ENCODE data around the gene PHLDB1. TPM values are rescaled to one million over a fixed set of nuclear protein-coding genes. Genes with fewer than 3 reads are reported as not detected.

PHLDB1 gene
- total RNA-seq, 1 experiment from 2014 or later: 36.2 TPM

DNA sequence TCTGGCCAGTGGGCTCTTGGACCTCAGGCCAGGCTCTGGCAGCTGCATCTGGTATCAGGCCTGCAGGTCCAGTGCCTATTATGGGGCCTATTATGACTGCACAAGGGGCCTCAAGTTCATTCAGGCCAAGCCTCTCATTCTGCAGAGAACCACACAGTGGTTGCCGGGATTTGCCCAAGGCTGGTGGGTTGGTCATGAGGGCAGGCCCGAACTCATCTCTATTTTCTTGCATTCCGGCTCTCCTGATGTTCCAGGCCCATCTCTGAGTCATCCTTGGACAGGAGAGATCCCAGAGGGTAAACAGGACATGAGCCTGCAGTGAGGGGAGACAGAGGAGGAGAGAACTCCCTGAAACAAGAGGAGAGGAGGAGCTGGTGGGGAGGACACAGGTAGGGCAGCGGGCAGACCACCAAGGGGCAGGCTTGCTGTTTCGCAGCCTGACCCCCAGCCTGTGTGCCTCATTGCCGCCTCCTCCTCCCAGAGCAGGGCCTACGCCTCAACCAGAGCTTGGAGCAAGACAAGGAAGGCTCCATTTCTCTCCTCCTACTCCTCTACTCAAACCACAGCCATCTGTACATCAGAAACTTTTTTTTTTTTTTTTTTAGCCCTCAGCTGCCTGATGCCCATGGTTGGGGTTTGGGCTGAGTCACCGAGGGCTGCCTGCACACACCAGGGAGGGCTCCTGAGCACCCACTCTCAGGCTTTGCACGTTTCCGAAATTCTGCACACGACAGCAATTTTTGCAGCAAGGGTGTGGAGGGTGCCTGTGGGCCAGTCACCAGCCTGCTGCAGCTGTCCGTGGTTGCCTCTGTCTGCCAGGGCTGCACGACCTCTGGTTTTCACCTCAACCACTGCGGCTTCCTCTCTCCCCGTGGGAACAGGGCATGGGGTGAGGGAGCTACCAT is 84.8 kb downstream of the PHLDB1 start:
- Histone ChIP-seq H2AFZ (ENCODE audit: low read depth, low read length, poor library complexity, severe bottlenecking) (no peak overlapping the region), H3K4me2 (ENCODE audit: low read length) (no peak overlapping the region; the same call in 1 of the 2 replicates), H3K79me2 (ENCODE audit: insufficient read depth, low read length) (no peaks in the 10 kb centered on the region), H3K9ac (ENCODE audit: low read length) (no peak overlapping the region), H3K27ac (ENCODE audit: low read depth, low read length) (no peak overlapping the region), H3K4me1 (ENCODE audit: control insufficient read depth in 1 of 2, insufficient read depth in 2 of 2, low read length in 2 of 2) (peaks cover 5 to 33% of the 10 kb centered on the region in 2 experiments; a peak in 3 of 4 replicates), H3K27me3 (ENCODE audit: insufficient read depth, low read length) (no peaks in the 10 kb centered on the region), H3K9me3 (ENCODE audit: control insufficient read depth in 1 of 2, insufficient read depth in 1 of 2, low read depth in 1 of 2, low read length in 2 of 2) (no peaks in the 10 kb centered on the region), H3K4me3 (replicated peaks in 1 of 2; ENCODE audit: low read depth in 1 of 2, low read length in 2 of 2) (no peak overlapping the region), H4K20me1 (ENCODE audit: insufficient read depth) (no peaks in the 10 kb centered on the region), H3K36me3 (ENCODE audit: control insufficient read depth in 1 of 2, insufficient read depth in 2 of 2, low read length in 2 of 2) (no peaks in the 10 kb centered on the region), H3K9me2 (ENCODE audit: insufficient read depth) (no peaks in the 10 kb centered on the region)
- DNase-seq (ENCODE audit: low read depth, low spot score) (no peak), ATAC-seq (no peak)
- ChIA-PET CTCF (no interaction called here), RAD21 (ENCODE audit: low non-redundant PET in 1 of 2, low total read pairs in 2 of 2, uncharacterized antibody in 2 of 2, unreplicated experiment in 2 of 2) (no interaction called here), POLR2A (no interaction called here)
- BruUV-seq (replicated peaks): no TSS peak
- intact Hi-C loops (cut with micrococcal nuclease): loop anchor here (10.0 kb wide), 1 partner anchor 537 kb away; the partner anchor contains the start of gene SCN4B
- TF ChIP-seq FOSL1 (IDR thresholded peaks at IDR 0.05; ENCODE audit: low read depth) (no peak), RAD21 (IDR thresholded peaks at IDR 0.05; ENCODE audit: low read depth) (no peak), EGR1 (IDR thresholded peaks at IDR 0.05; ENCODE audit: low read depth) (no peak), EZH2phosphoT487 (IDR thresholded peaks at IDR 0.05; ENCODE audit: borderline replicate concordance) (no peak), ELF1 (IDR thresholded peaks at IDR 0.05; ENCODE audit: borderline replicate concordance, low read depth) (no peak), TCF7L2 (IDR thresholded peaks at IDR 0.05; ENCODE audit: borderline replicate concordance, extremely low read depth, insufficient read depth, insufficient read length) (no peak), ZFX (IDR thresholded peaks at IDR 0.05) (no peak), CEBPB (IDR thresholded peaks at IDR 0.05; ENCODE audit: low read depth) (no peak), CBX3 (IDR thresholded peaks at IDR 0.05; ENCODE audit: low read depth) (no peak)
- TF ChIP-seq, protein P1, sequence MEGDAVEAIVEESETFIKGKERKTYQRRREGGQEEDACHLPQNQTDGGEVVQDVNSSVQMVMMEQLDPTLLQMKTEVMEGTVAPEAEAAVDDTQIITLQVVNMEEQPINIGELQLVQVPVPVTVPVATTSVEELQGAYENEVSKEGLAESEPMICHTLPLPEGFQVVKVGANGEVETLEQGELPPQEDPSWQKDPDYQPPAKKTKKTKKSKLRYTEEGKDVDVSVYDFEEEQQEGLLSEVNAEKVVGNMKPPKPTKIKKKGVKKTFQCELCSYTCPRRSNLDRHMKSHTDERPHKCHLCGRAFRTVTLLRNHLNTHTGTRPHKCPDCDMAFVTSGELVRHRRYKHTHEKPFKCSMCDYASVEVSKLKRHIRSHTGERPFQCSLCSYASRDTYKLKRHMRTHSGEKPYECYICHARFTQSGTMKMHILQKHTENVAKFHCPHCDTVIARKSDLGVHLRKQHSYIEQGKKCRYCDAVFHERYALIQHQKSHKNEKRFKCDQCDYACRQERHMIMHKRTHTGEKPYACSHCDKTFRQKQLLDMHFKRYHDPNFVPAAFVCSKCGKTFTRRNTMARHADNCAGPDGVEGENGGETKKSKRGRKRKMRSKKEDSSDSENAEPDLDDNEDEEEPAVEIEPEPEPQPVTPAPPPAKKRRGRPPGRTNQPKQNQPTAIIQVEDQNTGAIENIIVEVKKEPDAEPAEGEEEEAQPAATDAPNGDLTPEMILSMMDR (IDR thresholded peaks at IDR 0.05 in 2 of 3, conservative IDR thresholded peaks at IDR 0.05 in 1 of 3; ENCODE audit: borderline replicate concordance in 1 of 3, insufficient read depth in 1 of 3, low read depth in 2 of 3, low read length in 2 of 3): no peak

All from HCT116 (cell line).